Glutamatergic neuron (in vitro differentiated cells): Measurements from ENCODE around the gene MAP2K2. TPM values are rescaled to one million over a fixed set of nuclear protein-coding genes. Genes with fewer than 3 reads are reported as not detected.

Experiments
- DNase-seq: peaks from one replicate; pipeline ENCODE4 v3.0.0; 2022
- H3K27ac Mint-ChIP-seq: one replicate; pipeline ENCODE4 v1.8.0; 2020; ENCODE audit warnings: mild to moderate bottlenecking, mixed read lengths, inconsistent platforms; ENCODE audit not compliant: unreplicated experiment
- H3K27me3 Mint-ChIP-seq: one replicate; pipeline ENCODE4 v1.8.0; 2020; ENCODE audit warnings: mild to moderate bottlenecking, moderate library complexity, mixed read lengths, inconsistent platforms; ENCODE audit not compliant: unreplicated experiment
- H3K36me3 Mint-ChIP-seq: one replicate; pipeline ENCODE4 v1.8.0; 2020; ENCODE audit warnings: mild to moderate bottlenecking, mixed read lengths, inconsistent platforms; ENCODE audit not compliant: unreplicated experiment
- H3K4me1 Mint-ChIP-seq: one replicate; pipeline ENCODE4 v1.8.0; 2020; ENCODE audit warnings: mild to moderate bottlenecking, low read depth, mixed read lengths, inconsistent platforms; ENCODE audit not compliant: unreplicated experiment
- H3K4me3 Mint-ChIP-seq: one replicate; pipeline ENCODE4 v1.8.0; 2020; ENCODE audit warnings: mild to moderate bottlenecking, mixed read lengths, inconsistent platforms; ENCODE audit not compliant: unreplicated experiment
- H3K9me3 Mint-ChIP-seq: one replicate; pipeline ENCODE4 v1.8.0; 2020; ENCODE audit warnings: mild to moderate bottlenecking, moderate library complexity, mixed read lengths, inconsistent platforms; ENCODE audit not compliant: unreplicated experiment
- total RNA-seq: library from RNA; stranded (reverse); fragmentation: NEBNext Ultra II Directional; extraction: Animal tissue kit (Norgen Biotek cat#: 25700); gene quantifications from one replicate; pipeline ENCODE4 v1.2.1, GENCODE V29; 2021; ENCODE audit not compliant: unreplicated experiment
- TF ChIP-seq, protein P1 (sequence below): fragments of 200-600 bp; sonication (generic); IDR thresholded peaks from one replicate; pipeline ENCODE4 v1.5.0; 2021; ENCODE audit not compliant: partially characterized antibody, unreplicated experiment

The MAP2K2 gene
- total RNA-seq, 1 donor from 2014 or later = 148 TPM

DNA sequence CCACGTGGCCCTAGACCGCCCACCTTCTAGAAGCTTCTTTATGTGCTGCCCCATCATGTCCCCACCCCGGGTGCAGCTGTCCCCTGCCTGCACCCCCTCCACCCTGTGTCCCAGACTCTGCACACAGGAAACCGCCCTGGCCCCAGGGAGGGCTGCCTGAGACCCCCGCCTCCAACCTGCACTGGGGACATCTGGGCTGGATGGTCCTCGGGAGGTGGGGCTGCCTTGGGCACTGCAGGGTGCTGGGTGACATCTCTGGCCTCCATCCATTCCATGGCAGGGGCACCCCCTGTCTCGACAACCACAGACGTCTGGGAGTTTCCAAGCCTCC is 39.4 kb downstream of the MAP2K2 start:
- Mint-ChIP-seq H3K27me3 (peaks cover 5% of the 10 kb centered on the region), H3K4me3 (no peak overlapping the region), H3K27ac (no peak overlapping the region), H3K9me3 (peaks cover 2% of the 10 kb centered on the region), H3K4me1 (no peaks in the 10 kb centered on the region), H3K36me3 (no peaks in the 10 kb centered on the region)
- TF ChIP-seq, protein P1, sequence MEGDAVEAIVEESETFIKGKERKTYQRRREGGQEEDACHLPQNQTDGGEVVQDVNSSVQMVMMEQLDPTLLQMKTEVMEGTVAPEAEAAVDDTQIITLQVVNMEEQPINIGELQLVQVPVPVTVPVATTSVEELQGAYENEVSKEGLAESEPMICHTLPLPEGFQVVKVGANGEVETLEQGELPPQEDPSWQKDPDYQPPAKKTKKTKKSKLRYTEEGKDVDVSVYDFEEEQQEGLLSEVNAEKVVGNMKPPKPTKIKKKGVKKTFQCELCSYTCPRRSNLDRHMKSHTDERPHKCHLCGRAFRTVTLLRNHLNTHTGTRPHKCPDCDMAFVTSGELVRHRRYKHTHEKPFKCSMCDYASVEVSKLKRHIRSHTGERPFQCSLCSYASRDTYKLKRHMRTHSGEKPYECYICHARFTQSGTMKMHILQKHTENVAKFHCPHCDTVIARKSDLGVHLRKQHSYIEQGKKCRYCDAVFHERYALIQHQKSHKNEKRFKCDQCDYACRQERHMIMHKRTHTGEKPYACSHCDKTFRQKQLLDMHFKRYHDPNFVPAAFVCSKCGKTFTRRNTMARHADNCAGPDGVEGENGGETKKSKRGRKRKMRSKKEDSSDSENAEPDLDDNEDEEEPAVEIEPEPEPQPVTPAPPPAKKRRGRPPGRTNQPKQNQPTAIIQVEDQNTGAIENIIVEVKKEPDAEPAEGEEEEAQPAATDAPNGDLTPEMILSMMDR = no peak
- no peak for DNase-seq

DNA sequence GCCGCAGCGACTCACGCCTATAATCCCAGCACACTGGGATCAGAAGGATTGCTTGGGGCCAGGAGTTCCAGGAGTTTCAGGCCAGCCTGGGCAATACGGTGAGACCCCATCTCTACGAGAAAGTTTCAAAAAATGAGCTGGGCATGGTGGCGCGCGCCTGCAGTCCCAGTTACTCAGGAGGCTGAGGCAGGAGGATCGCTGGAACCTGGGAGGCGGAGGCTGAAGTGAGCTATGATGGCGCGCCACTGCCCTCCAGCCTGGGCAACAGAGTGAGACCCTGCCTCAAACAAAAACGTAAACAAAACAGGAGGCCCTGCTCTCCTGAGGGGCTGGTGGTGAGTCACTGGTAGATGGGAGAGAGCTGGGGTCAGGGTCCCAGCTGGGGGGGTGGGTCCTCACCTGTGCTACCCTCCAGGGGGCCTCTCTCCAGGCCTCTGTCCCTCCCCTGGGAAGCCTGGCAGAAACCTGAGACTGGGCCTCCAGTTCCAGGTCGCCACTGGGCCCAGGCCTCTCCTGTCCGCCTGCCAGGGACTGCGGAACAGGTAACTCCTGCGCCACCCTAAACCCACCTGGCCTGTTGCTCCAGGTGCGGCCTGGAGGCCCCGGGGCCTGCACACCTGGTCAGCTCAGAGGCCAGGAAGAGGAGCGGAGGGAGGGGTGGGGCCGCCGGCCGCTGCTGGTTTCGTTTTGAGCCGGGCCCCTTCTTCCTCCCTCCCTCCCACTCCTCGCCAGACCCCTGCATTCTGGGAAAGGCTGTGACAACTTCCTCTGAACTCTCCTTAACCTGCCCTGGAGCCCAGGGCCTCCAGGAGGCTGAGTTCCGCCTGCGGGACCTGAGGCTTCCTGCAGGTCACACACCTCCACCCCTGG is 40.0 kb downstream of the MAP2K2 start:
- no peaks in the 10 kb centered on the region for H3K4me1 Mint-ChIP-seq
- no peak overlapping the region for H3K27ac Mint-ChIP-seq
- no peaks in the 10 kb centered on the region for H3K36me3 Mint-ChIP-seq
- peaks cover 2% of the 10 kb centered on the region for H3K9me3 Mint-ChIP-seq
- H3K4me3 Mint-ChIP-seq = no peak overlapping the region
- TF ChIP-seq, protein P1 = no peak
- peaks cover 3% of the 10 kb centered on the region for H3K27me3 Mint-ChIP-seq
- DNase-seq = no peak

DNA sequence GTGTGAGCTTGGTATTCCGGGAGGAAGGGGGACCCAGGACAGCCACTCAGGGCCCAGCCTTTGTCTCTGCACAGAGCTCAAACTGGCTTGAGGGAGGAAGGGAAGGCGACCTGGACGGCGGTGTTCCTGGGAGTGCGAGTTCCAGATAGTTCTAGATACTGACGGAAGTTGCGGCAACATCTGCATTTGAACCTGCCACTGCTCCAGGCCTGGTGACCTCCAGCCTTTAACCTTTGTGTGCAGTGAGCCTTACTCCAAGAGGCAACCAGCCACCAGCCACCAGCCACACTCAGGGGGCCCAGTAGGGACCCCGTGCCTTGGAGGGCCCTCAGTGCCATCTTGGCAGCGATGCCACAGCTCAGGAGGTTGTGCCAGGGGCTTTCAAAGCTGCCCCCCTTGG is 41.8 kb downstream of the MAP2K2 start:
- Mint-ChIP-seq H3K9me3 (no peaks in the 10 kb centered on the region), H3K36me3 (no peaks in the 10 kb centered on the region), H3K4me1 (no peaks in the 10 kb centered on the region), H3K27me3 (peaks cover 3% of the 10 kb centered on the region), H3K4me3 (no peak overlapping the region), H3K27ac (no peak overlapping the region)
- no peak for DNase-seq
- TF ChIP-seq, protein P1 = no peak

DNA sequence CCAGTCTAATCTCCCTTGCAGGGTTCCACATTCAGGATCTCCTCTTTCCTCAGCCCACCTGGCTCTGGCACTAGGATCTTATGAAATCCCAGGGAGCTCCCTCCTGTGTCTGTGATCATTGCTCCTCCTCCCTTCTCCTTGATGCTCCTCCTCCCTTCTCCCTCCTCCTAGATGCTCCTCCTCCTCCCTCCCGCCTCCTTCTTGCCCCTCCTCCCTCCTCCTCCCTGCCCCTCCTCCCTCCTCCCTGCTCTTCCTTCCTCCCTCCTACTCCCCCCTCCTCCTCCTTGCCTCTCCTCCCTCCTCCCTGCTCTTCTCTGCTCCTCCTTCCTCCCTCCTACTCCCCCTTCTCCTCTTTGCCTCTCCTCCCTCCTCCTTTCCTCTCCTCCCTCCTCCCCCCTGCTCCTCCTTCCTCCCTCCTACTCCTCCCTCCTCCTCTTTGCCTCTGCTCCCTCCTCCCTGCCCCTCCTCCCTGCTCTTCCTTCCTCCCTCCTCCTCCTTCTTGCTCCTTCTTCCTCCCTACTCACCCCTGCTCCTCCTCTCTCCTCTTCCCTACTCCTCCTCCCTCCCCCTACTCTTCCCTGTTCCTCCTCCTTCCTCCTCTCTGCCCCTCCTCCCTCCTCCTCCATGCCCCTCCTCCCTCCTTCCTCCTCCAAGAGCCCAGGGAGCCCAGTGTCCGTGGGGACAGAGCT is 42.3 kb downstream of the MAP2K2 start:
- Mint-ChIP-seq H3K9me3 (no peaks in the 10 kb centered on the region), H3K4me3 (no peak overlapping the region), H3K36me3 (no peaks in the 10 kb centered on the region), H3K27me3 (peaks cover 3% of the 10 kb centered on the region), H3K4me1 (no peaks in the 10 kb centered on the region), H3K27ac (no peak overlapping the region)
- TF ChIP-seq, protein P1 = no peak
- DNase-seq = no peak

DNA sequence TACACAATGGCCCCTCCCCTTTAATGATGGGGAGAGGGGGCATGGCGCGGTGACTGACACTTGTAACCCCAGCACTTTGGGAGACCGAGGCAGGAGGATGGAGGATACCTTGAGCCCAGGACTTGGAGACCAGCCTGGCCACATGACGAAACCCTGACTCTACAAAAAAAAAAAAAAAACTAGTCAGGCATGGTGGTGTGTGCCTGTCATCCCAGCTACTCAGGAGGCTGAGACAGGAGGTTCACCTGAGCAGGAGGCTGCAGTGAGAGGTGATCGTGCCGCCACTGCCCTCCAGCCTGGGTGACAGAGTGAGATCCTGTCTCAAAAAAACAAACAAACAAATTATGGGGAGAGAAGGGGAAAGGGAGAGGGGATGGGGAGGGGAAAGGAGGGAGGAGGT is 43.4 kb downstream of the MAP2K2 start:
- Mint-ChIP-seq H3K27me3 (peaks cover 3% of the 10 kb centered on the region), H3K4me3 (no peak overlapping the region), H3K36me3 (no peaks in the 10 kb centered on the region), H3K27ac (no peak overlapping the region), H3K4me1 (no peaks in the 10 kb centered on the region), H3K9me3 (no peaks in the 10 kb centered on the region)
- TF ChIP-seq, protein P1 = no peak
- no peak for DNase-seq
